GM12878 (cell line): ENCODE results near the gene GRIK4.

Experiments used
- CEBPB ChIP-seq, 2 experiments: fragments of 150-350 bp in 1 of 2; IDR thresholded peaks; 2 replicates each; pipeline ENCODE4 v1.6.1; 2012 to 2014; ENCODE audit warnings: low read depth in 2 of 2, low read length in 2 of 2, borderline replicate concordance in 1 of 2, inconsistent platforms in 1 of 2
- DPF2 ChIP-seq: fragments of 450-650 bp; IDR thresholded peaks from 2 replicates; pipeline ENCODE4 v1.6.1; 2017; ENCODE audit warnings: mild to moderate bottlenecking
- EP300 ChIP-seq, 2 experiments: fragments of 150-350 bp in 1 of 2; IDR thresholded peaks; 2 replicates each; pipeline ENCODE4 v1.6.1; 2011 to 2012; ENCODE audit warnings: low read depth in 2 of 2, low read length in 2 of 2, borderline replicate concordance in 1 of 2, improper control_type of control experiment in 1 of 2, inconsistent platforms in 1 of 2; ENCODE audit not compliant: control insufficient read depth in 1 of 2
- EZH2 ChIP-seq: IDR thresholded peaks from 2 replicates; pipeline ENCODE4 v1.6.1; 2012; ENCODE audit warnings: low read depth, mild to moderate bottlenecking, control low read depth, inconsistent platforms, low read length, borderline replicate concordance; ENCODE audit not compliant: control insufficient read depth
- FOS ChIP-seq: IDR thresholded peaks from 3 replicates; pipeline ENCODE4 v1.6.1; 2011; ENCODE audit warnings: borderline replicate concordance; ENCODE audit not compliant: insufficient read length; ENCODE audit errors: extremely low read depth
- FOXM1 ChIP-seq: IDR thresholded peaks from 2 replicates; pipeline ENCODE4 v1.6.1; 2012; ENCODE audit warnings: low read depth, mild to moderate bottlenecking, inconsistent platforms, low read length, moderate library complexity
- POLR2A ChIP-seq: IDR thresholded peaks from 2 replicates; pipeline ENCODE4 v1.6.1; 2011; ENCODE audit warnings: low read depth, mild to moderate bottlenecking, low read length
- TBL1XR1 ChIP-seq: IDR thresholded peaks from 2 replicates; pipeline ENCODE4 v1.6.1; 2012; ENCODE audit warnings: low read depth, low read length, improper control_type of control experiment
- ZZZ3 ChIP-seq: IDR thresholded peaks from 2 replicates; pipeline ENCODE4 v1.6.1; 2011; ENCODE audit warnings: low read depth; ENCODE audit not compliant: control insufficient read depth, insufficient read length
- TF ChIP-seq, protein P1 (sequence below), 3 experiments: IDR thresholded peaks in 2 of 3; conservative IDR thresholded peaks in 1 of 3; 2 replicates each; pipeline ENCODE4 v1.5.1; 2011; ENCODE audit warnings: low read depth in 3 of 3, low read length in 3 of 3, mild to moderate bottlenecking in 3 of 3, control low read depth in 2 of 3, moderate library complexity in 2 of 3, inconsistent platforms in 1 of 3, mixed read lengths in 1 of 3; ENCODE audit not compliant: control insufficient read depth in 2 of 3, insufficient read depth in 1 of 3; ENCODE audit errors: extremely low read depth in 1 of 3
- TF ChIP-seq, protein P2 (sequence below): IDR thresholded peaks from 2 replicates; pipeline ENCODE4 v1.6.1; 2011; ENCODE audit warnings: low read depth, low read length, improper control_type of control experiment, borderline replicate concordance
- TF ChIP-seq, protein P3 (sequence below): IDR thresholded peaks from 2 replicates; pipeline ENCODE4 v1.6.1; 2011; ENCODE audit warnings: low read depth, mild to moderate bottlenecking, low read length, moderate library complexity, borderline replicate concordance; ENCODE audit errors: extremely low read depth

DNA sequence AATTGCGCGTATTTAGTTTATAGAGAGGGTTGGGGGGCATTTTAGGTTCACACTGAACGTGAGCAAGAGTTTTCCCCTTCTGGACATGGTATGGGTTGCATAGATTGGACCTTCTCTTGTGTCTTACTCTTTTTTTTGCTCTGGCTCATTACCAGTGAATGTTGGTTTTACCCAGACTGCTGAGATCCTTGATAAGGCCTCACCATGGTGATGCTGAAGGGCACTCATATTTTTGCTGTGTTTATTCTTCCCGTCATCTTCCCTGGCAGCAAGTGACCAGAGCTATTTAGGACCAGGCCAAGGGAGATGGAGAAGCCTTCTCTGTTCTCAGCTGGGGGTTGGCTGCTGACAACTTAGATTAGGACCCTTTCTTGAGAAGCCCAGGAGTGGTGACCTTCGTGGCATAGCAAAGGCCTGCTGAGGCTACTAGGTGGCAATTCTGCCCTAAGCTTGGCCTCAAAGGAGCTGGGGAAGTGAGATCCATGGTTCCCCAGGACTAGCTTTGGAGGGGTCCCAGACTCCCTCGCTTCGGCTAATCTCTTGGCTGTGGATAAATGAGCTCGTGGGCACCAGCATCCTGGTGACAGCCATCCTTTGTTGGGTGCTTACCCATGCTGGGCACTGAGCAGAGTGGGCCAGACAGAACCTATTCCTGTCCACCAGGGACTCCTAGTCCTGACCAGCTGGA lies 47.3 kb downstream of the GRIK4 start:
- TF ChIP-seq, protein P1, sequence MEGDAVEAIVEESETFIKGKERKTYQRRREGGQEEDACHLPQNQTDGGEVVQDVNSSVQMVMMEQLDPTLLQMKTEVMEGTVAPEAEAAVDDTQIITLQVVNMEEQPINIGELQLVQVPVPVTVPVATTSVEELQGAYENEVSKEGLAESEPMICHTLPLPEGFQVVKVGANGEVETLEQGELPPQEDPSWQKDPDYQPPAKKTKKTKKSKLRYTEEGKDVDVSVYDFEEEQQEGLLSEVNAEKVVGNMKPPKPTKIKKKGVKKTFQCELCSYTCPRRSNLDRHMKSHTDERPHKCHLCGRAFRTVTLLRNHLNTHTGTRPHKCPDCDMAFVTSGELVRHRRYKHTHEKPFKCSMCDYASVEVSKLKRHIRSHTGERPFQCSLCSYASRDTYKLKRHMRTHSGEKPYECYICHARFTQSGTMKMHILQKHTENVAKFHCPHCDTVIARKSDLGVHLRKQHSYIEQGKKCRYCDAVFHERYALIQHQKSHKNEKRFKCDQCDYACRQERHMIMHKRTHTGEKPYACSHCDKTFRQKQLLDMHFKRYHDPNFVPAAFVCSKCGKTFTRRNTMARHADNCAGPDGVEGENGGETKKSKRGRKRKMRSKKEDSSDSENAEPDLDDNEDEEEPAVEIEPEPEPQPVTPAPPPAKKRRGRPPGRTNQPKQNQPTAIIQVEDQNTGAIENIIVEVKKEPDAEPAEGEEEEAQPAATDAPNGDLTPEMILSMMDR (IDR thresholded peaks at IDR 0.05 in 2 of 3, conservative IDR thresholded peaks at IDR 0.05 in 1 of 3; ENCODE audit: control insufficient read depth in 2 of 3, extremely low read depth in 1 of 3, insufficient read depth in 1 of 3, low read depth in 3 of 3, low read length in 3 of 3) = no peak
- TF ChIP-seq, protein P2, sequence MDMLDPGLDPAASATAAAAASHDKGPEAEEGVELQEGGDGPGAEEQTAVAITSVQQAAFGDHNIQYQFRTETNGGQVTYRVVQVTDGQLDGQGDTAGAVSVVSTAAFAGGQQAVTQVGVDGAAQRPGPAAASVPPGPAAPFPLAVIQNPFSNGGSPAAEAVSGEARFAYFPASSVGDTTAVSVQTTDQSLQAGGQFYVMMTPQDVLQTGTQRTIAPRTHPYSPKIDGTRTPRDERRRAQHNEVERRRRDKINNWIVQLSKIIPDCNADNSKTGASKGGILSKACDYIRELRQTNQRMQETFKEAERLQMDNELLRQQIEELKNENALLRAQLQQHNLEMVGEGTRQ = no peak
- no peak for TF ChIP-seq POLR2A
- no peak for TF ChIP-seq FOXM1
- TF ChIP-seq ZZZ3 = no peak
- no peak for TF ChIP-seq EP300 (IDR thresholded peaks at IDR 0.05; ENCODE audit: borderline replicate concordance in 1 of 2, control insufficient read depth in 1 of 2, low read depth in 2 of 2, low read length in 2 of 2)
- TF ChIP-seq, protein P3, sequence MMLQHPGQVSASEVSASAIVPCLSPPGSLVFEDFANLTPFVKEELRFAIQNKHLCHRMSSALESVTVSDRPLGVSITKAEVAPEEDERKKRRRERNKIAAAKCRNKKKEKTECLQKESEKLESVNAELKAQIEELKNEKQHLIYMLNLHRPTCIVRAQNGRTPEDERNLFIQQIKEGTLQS = no peak
- no peak for TF ChIP-seq TBL1XR1
- TF ChIP-seq CEBPB (IDR thresholded peaks at IDR 0.05; ENCODE audit: borderline replicate concordance in 1 of 2, low read depth in 2 of 2, low read length in 2 of 2) = no peak
- TF ChIP-seq FOS = no peak
- no peak for TF ChIP-seq EZH2
- no peak for TF ChIP-seq DPF2
